A673 (cell line): ENCODE measurements around the gene ADCY10.

ENCODE experiments used
- EZH2 ChIP-seq: fragments of 200-600 bp; sonication (generic); IDR thresholded peaks from 2 replicates; pipeline ENCODE4 v1.6.1; 2017; ENCODE audit warnings: borderline replicate concordance, low read depth, mild to moderate bottlenecking, mixed read lengths, antibody characterized with exemption, low read length; ENCODE audit not compliant: poor library complexity, severe bottlenecking
- TF ChIP-seq, protein P1 (sequence below): fragments of 300-800, 200-600 bp; sonication (generic); conservative IDR thresholded peaks from 2 replicates; pipeline ENCODE4 v1.5.1; 2017; ENCODE audit warnings: low read depth, mild to moderate bottlenecking, antibody characterized with exemption, low read length, moderate library complexity, mixed read lengths

- no peak for TF ChIP-seq EZH2
- TF ChIP-seq, protein P1, sequence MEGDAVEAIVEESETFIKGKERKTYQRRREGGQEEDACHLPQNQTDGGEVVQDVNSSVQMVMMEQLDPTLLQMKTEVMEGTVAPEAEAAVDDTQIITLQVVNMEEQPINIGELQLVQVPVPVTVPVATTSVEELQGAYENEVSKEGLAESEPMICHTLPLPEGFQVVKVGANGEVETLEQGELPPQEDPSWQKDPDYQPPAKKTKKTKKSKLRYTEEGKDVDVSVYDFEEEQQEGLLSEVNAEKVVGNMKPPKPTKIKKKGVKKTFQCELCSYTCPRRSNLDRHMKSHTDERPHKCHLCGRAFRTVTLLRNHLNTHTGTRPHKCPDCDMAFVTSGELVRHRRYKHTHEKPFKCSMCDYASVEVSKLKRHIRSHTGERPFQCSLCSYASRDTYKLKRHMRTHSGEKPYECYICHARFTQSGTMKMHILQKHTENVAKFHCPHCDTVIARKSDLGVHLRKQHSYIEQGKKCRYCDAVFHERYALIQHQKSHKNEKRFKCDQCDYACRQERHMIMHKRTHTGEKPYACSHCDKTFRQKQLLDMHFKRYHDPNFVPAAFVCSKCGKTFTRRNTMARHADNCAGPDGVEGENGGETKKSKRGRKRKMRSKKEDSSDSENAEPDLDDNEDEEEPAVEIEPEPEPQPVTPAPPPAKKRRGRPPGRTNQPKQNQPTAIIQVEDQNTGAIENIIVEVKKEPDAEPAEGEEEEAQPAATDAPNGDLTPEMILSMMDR: no peak
Measured at GRCh38 chr1:167789501-167789900, 124.4 kb downstream of the ADCY10 start.
